Cardiac septum (tissue), 1 donor: Measurements from ENCODE around the gene CARNS1. TPM values are rescaled to one million over a fixed set of nuclear protein-coding genes. Genes with fewer than 3 reads are reported as not detected.
"Not testable (repeated sequence)": the region's sequence is repeated elsewhere in the genome, so short reads cannot be mapped to it uniquely, and the experiment has no call there.

Experiments used
- DNase-seq: peaks from one replicate; pipeline ENCODE4 v3.0.0-alpha.2; 2020; ENCODE audit warnings: low spot score
- intact Hi-C: fragments of 100-400 bp; cut with DNase I; formaldehyde crosslinking; loops from one replicate; pipeline ENCODE4 v1.14.0; 2022
- total RNA-seq: library from RNA; stranded (reverse); fragmentation: NEBNext Ultra II Directional; extraction: Animal tissue kit (Norgen Biotek cat#: 25700); gene quantifications from one replicate; pipeline ENCODE4 v1.2.1, GENCODE V29; 2021
- donor health status: DM: no; HTN: no; CAD: no.

Gene CARNS1
- total RNA-seq, 1 donor from 2014 or later = 22.2 TPM

GRCh38 chr11:67420147-67420645 lies 4.7 kb downstream of the CARNS1 start:
- intact Hi-C loops = no loop called here

GRCh38 chr11:67420646-67421429 lies 5.4 kb downstream of the CARNS1 start:
- intact Hi-C loops = no loop called here

More at GRCh38 chr11:67420147-67420645, 4.7 kb downstream of the CARNS1 start:
- DNase-seq = no peak

GRCh38 chr11:67421430-67422031 lies 6.1 kb downstream of the CARNS1 start:
- intact Hi-C loops = no loop called here
- no peak for DNase-seq

More at GRCh38 chr11:67420646-67421429, 5.4 kb downstream of the CARNS1 start:
- DNase-seq = peak; percentile 99

GRCh38 chr11:67422891-67423290 lies 7.4 kb downstream of the CARNS1 start:
- intact Hi-C loops = no loop called here

GRCh38 chr11:67423466-67423865 lies 8.0 kb downstream of the CARNS1 start:
- intact Hi-C loops = no loop called here
- no peak for DNase-seq

More at GRCh38 chr11:67422891-67423290, 7.4 kb downstream of the CARNS1 start:
- no peak for DNase-seq

GRCh38 chr11:67423891-67424613 lies 8.6 kb downstream of the CARNS1 start:
- intact Hi-C loops = no loop called here

GRCh38 chr11:67427364-67427859 lies 11.9 kb downstream of the CARNS1 start:
- intact Hi-C loops = loop anchor here (5.0 kb wide), 1 partner anchor 35 kb away; the partner anchor contains the start of gene RAD9A
- DNase-seq = not testable (repeated sequence)

More at GRCh38 chr11:67423891-67424613, 8.6 kb downstream of the CARNS1 start:
- DNase-seq = no peak

- DNase-seq = peak; percentile 99
- intact Hi-C loops = loop anchor here (2.0 to 5.0 kb wide), 2 partner anchors 36 to 40 kb away; partner anchors contain the start of genes RAD9A and TMEM134
Measured at GRCh38 chr11:67428052-67429001, 12.8 kb downstream of the CARNS1 start, which contains the start of gene RPS6KB2. TSS of gene RPS6KB2 (plus strand) at chr11:67428494. CDS start at chr11:67428546, 52 bp downstream.

- no peak for DNase-seq
- intact Hi-C loops = loop anchor here (2.0 to 5.0 kb wide), 2 partner anchors 37 to 40 kb away; partner anchors contain the start of genes RAD9A and TMEM134
Measured at GRCh38 chr11:67429038-67429668, 13.7 kb downstream of the CARNS1 start.

- DNase-seq = no peak
- intact Hi-C loops = loop anchor here (2.0 to 5.0 kb wide), 2 partner anchors 37 to 39 kb away; partner anchors contain the start of genes RAD9A and TMEM134
Measured at GRCh38 chr11:67429722-67430121, 14.2 kb downstream of the CARNS1 start.

- DNase-seq = no peak
- intact Hi-C loops = no loop called here
Measured at GRCh38 chr11:67431346-67432249, 16.1 kb downstream of the CARNS1 start.

GRCh38 chr11:67432655-67433349 lies 17.3 kb downstream of the CARNS1 start:
- intact Hi-C loops = no loop called here
- no peak for DNase-seq

- DNase-seq = no peak
- intact Hi-C loops = no loop called here
Measured at GRCh38 chr11:67433536-67434394, 18.3 kb downstream of the CARNS1 start.

GRCh38 chr11:67434395-67434881 lies 19.0 kb downstream of the CARNS1 start:
- intact Hi-C loops = no loop called here

GRCh38 chr11:67435031-67435726 lies 19.7 kb downstream of the CARNS1 start:
- intact Hi-C loops = no loop called here
- DNase-seq = no peak

More at GRCh38 chr11:67434395-67434881, 19.0 kb downstream of the CARNS1 start:
- DNase-seq = no peak
